Measurements from ENCODE around the gene PTGDR2.
"Not testable (repeated sequence)": the region's sequence is repeated elsewhere in the genome, so short reads cannot be mapped to it uniquely, and the experiment has no call there.

DNA sequence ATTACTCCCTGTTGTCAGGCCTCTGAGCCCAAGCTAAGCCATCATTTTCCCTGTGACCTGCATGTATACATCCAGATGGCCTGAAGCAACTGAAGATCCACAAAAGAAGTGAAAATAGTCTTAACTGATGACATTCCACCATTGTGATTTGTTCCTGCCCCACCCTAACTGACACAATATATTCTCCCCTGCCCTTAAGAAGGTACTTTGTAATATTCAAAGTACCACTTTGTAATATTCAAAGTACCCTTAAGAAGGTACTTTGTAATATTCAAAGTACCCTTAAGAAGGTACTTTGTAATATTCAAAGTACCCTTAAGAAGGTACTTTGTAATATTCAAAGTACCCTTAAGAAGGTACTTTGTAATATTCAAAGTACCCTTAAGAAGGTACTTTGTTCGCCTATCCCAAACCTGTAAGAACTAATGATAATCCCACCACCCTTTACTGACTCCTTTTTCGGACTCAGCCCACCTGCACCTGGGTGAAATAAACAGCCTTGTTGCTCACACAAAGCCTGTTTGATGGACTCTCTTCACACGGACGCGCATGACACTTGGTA, 31.9 kb downstream of the PTGDR2 start:
- TF ChIP-seq, protein P1, sequence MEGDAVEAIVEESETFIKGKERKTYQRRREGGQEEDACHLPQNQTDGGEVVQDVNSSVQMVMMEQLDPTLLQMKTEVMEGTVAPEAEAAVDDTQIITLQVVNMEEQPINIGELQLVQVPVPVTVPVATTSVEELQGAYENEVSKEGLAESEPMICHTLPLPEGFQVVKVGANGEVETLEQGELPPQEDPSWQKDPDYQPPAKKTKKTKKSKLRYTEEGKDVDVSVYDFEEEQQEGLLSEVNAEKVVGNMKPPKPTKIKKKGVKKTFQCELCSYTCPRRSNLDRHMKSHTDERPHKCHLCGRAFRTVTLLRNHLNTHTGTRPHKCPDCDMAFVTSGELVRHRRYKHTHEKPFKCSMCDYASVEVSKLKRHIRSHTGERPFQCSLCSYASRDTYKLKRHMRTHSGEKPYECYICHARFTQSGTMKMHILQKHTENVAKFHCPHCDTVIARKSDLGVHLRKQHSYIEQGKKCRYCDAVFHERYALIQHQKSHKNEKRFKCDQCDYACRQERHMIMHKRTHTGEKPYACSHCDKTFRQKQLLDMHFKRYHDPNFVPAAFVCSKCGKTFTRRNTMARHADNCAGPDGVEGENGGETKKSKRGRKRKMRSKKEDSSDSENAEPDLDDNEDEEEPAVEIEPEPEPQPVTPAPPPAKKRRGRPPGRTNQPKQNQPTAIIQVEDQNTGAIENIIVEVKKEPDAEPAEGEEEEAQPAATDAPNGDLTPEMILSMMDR (conservative IDR thresholded peaks at IDR 0.05 in 1 of 2, IDR thresholded peaks at IDR 0.05 in 1 of 2; ENCODE audit: low read depth in 1 of 2, low read length in 2 of 2), result not testable (repeated sequence)
- not testable (repeated sequence) for TF ChIP-seq EZH2 (IDR thresholded peaks at IDR 0.05; ENCODE audit: low read length, missing control alignments)

Measured in fibroblast of lung (primary cell).